ENCODE results near the gene RASGRF1.

- TF ChIP-seq CTCF (IDR thresholded peaks at IDR 0.05; ENCODE audit: poor library complexity, severe bottlenecking) = no peak
- TF ChIP-seq MXI1 (conservative IDR thresholded peaks at IDR 0.05; ENCODE audit: poor library complexity, severe bottlenecking) = no peak
- no peak for TF ChIP-seq POLR2AphosphoS5 (IDR thresholded peaks at IDR 0.05)
- no peak for TF ChIP-seq EZH2 (IDR thresholded peaks at IDR 0.05; ENCODE audit: borderline replicate concordance, insufficient read depth, low read length, poor library complexity, severe bottlenecking)
- TF ChIP-seq REST (IDR thresholded peaks at IDR 0.05; ENCODE audit: borderline replicate concordance) = no peak
- no peak for TF ChIP-seq TAF1 (IDR thresholded peaks at IDR 0.05; ENCODE audit: low read depth)
- TF ChIP-seq EP300 (conservative IDR thresholded peaks at IDR 0.05; ENCODE audit: poor library complexity, severe bottlenecking) = no peak
- no peak for TF ChIP-seq RAD21 (conservative IDR thresholded peaks at IDR 0.05)
- no peak for TF ChIP-seq SMC3 (conservative IDR thresholded peaks at IDR 0.05; ENCODE audit: poor library complexity)
Observed at GRCh38 chr15:78934655-78935023, 155.9 kb downstream of the RASGRF1 start.

All from neural cell (in vitro differentiated cells).